Activated CD8-positive, alpha-beta memory T cell treated with anti-CD3 and anti-CD28 coated beads, Interleukin-2, amount 50 U/mL, for 1 hour (primary cell): ENCODE measurements around the gene OFD1.

Source experiments
- DNase-seq: peaks from one replicate; pipeline ENCODE4 v3.0.0-alpha.2; 2020; ENCODE audit errors: extremely low read depth

The OFD1 gene

GRCh38 chrX:13793897-13794296 is 59.3 kb downstream of the OFD1 start:
- no peak for DNase-seq

GRCh38 chrX:13794417-13794816 is 59.9 kb downstream of the OFD1 start:
- DNase-seq = no peak

GRCh38 chrX:13797512-13797911 is 63.0 kb downstream of the OFD1 start:
- DNase-seq = no peak

GRCh38 chrX:13798184-13798583 is 63.6 kb downstream of the OFD1 start:
- no peak for DNase-seq

GRCh38 chrX:13803116-13803515 is 68.6 kb downstream of the OFD1 start:
- no peak for DNase-seq

- no peak for DNase-seq
Observed at GRCh38 chrX:13805241-13805640, 70.7 kb downstream of the OFD1 start.

GRCh38 chrX:13808293-13808692 is 73.7 kb downstream of the OFD1 start:
- DNase-seq = no peak

GRCh38 chrX:13808865-13809264 is 74.3 kb downstream of the OFD1 start:
- no peak for DNase-seq

- no peak for DNase-seq
Observed at GRCh38 chrX:13815664-13816063, 81.1 kb downstream of the OFD1 start.

- no peak for DNase-seq
Observed at GRCh38 chrX:13816176-13816575, 81.6 kb downstream of the OFD1 start.

- DNase-seq = no peak
Observed at GRCh38 chrX:13816643-13817627, 82.4 kb downstream of the OFD1 start, which contains the start of gene GPM6B. GPM6B (minus strand) TSS chrX:13817093; CDS start chrX:13816904, 189 bp downstream.
